AG04449 (cell line): ENCODE data around the gene RUSF1.

Source experiments
- CTCF ChIA-PET: fragments of 350-600 bp; formaldehyde crosslinking; extraction: SDS; loops from one replicate; lab custom pipeline; 2021; ENCODE audit warnings: antibody characterized with exemption; lab: Yijun Ruan, JAX
- POLR2A ChIA-PET: fragments of 400-600, 350-600 bp; formaldehyde crosslinking; extraction: SDS; loops from one replicate; lab custom pipeline; 2020; ENCODE audit warnings: antibody characterized with exemption, inconsistent platforms; lab: Yijun Ruan, JAX
- DNase-seq: peaks from one replicate; pipeline ENCODE4 v3.0.0-alpha.2; 2010; ENCODE audit warnings: low read depth, low spot score
- H3K4me3 ChIP-seq: 2 replicates; pipeline ENCODE4 v1.5.1; 2011; ENCODE audit warnings: low read depth, mild to moderate bottlenecking, control low read depth, low read length
- TF ChIP-seq, protein P1 (sequence below): IDR thresholded peaks from one replicate; pipeline ENCODE4 v1.5.1; 2011; ENCODE audit warnings: mild to moderate bottlenecking, moderate library complexity, low read length, control low read depth, inconsistent platforms; ENCODE audit not compliant: insufficient read depth; ENCODE audit errors: missing control alignments

The RUSF1 gene

DNA sequence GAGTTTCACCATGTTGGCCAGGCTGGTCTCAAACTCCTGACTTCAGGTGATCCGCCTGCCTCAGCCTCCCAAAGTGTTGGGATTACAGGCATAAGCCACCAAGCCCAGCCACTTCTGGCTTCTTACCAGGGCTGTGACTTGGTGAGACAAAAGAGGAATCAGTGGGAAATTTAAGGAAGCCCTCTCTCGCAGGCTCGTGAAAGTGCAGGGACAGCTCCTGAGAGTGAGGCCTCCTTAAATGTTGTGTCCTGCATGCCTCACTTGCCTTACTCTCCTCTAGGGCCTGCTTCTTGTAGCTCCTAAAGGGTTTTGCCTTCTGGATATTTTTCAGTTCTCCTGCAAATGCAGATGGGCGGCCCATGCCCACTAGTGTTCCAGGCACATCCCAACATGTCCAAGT lies 24.7 kb upstream of the RUSF1 start:
- CTCF ChIA-PET, result no interaction called here
- no peak overlapping the region for H3K4me3 ChIP-seq
- POLR2A ChIA-PET, result no interaction called here
- no peak for DNase-seq
- TF ChIP-seq, protein P1, sequence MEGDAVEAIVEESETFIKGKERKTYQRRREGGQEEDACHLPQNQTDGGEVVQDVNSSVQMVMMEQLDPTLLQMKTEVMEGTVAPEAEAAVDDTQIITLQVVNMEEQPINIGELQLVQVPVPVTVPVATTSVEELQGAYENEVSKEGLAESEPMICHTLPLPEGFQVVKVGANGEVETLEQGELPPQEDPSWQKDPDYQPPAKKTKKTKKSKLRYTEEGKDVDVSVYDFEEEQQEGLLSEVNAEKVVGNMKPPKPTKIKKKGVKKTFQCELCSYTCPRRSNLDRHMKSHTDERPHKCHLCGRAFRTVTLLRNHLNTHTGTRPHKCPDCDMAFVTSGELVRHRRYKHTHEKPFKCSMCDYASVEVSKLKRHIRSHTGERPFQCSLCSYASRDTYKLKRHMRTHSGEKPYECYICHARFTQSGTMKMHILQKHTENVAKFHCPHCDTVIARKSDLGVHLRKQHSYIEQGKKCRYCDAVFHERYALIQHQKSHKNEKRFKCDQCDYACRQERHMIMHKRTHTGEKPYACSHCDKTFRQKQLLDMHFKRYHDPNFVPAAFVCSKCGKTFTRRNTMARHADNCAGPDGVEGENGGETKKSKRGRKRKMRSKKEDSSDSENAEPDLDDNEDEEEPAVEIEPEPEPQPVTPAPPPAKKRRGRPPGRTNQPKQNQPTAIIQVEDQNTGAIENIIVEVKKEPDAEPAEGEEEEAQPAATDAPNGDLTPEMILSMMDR, result no peak

DNA sequence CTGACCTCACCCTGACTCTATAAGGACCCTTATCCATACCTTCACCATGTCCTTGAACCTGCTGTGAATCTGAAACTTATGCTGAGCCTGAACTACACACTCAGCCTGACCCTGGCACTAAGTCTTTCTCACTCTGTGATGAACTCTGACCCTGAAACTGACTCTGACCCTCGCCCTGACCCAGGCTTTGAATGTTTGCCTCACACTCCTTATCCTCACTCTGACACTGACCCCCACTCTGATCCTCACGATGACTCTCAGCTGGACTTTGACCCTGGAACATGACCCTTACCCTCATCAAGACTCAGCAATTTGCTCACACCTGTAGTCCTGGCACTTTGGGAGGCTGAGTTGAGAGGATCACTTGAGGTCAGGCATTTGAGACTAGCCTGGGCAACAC lies 23.9 kb upstream of the RUSF1 start:
- H3K4me3 ChIP-seq, result no peak overlapping the region
- ChIA-PET POLR2A (no interaction called here), CTCF (no interaction called here)
- no peak for DNase-seq
- TF ChIP-seq, protein P1, result no peak

DNA sequence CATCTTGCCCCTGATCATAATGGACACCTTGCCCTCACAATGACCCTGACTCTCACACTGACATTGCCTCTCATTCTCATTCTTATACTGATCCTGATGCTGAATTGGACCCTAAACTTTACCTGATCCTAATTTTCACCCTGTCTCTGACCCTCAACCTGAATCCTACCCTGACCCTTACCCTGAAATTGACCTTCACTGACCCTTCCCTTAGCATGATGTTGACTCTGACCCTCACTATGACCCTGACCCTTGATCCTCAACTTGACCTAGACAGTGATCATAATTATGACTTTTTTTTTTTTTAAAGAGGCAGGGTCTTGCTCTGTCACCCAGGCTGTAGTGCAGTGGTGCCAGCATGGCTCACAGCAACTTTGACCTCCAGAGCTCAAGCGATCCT lies 22.9 kb upstream of the RUSF1 start:
- TF ChIP-seq, protein P1, result no peak
- no peak for DNase-seq
- POLR2A ChIA-PET, result no interaction called here
- H3K4me3 ChIP-seq, result no peak overlapping the region
- CTCF ChIA-PET, result no interaction called here

DNA sequence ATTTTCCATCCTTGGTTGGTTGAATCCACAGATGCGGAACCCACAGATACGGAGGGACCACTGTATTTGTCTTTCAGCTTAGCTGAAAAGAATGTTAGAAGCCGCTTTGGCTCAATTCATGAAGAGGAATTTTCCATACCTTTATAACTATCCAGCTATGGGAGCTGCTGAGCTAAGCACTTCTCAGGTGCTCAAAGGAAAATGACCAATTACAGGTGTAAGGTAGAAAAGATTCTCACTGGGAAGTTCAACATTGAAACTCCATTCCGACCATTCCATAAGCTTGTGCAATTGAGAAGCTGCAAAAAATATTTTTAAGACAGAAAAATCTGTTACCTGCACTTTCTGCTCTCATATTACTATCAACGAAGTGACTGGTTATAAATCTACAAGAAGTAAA lies 22.2 kb upstream of the RUSF1 start:
- DNase-seq, result no peak
- H3K4me3 ChIP-seq, result no peak overlapping the region
- ChIA-PET POLR2A (no interaction called here), CTCF (no interaction called here)
- TF ChIP-seq, protein P1, result no peak

DNA sequence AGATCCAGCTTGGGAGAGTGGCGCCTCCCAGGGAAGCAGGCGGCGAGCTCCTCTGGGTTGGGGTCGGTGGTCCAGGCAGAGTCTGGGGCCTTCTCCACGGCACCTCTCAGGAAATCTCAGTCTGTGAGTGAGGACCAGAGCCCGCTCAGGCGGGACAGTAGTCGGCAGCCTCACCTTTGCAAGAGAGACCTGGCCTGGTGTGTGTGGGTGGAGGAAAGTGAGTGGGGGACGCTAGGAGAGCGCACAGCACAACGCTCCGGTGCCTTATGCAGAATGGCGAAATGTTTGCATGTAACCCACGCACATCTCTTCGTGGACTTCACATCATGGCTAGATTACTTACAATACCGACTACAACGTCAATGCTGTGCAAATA lies 21.7 kb upstream of the RUSF1 start:
- TF ChIP-seq, protein P1, result no peak
- ChIA-PET POLR2A (interaction anchor here (1.5 kb wide), 1 partner anchor 21 kb away, joined by 8 read pairs; the partner anchor contains the start of gene RUSF1), CTCF (interaction anchor here (1.2 kb wide), 1 partner anchor 19 kb away, joined by 3 read pairs; no protein-coding TSS in a partner anchor)
- H3K4me3 ChIP-seq, result peak overlapping the region; percentile 49
- no peak for DNase-seq

DNA sequence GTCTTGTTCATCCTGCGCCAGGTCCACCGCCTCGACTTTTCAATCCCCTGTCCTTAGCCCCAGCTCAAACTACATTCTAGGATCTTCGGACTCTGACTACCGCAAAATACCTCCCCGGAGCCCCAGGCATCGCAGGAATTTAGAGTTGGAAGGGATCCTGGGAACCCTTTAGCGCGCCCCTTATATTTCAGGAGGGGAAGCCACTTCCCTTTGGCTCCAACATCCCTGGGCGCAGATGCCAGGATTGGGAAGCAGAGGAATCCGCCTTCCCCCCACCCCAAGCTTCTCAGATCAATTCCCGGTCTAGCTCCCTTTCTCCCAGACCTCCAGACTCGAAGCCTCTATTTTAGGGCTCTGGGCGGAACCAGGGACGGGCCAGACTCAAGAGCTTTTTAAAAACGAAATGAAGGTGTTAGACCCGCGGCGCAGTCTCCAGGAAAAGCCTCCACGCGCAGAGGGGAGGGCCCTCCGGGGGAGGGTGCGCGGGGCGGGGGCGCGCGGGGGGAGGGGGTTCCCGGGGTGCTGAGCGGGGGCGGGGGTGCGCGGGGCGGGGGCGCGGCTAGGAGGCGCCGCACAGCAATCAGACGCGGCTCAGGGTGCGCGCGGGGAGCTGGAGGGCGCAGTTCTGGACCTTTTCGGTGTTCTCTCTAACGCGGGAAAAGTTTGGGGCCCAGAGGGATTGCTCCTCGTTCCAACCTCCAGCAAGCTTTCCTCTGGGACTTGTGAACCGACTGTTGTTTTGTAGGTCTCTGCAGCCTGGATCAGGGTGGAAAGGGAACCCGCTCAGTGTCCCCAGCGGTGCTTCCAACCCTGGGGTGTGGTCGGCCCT lies 21.1 kb upstream of the RUSF1 start:
- peak overlapping the region; percentile 50 for H3K4me3 ChIP-seq
- ChIA-PET POLR2A (interaction anchor here (1.5 kb wide), 1 partner anchor 21 kb away, joined by 8 read pairs; the partner anchor contains the start of gene RUSF1), CTCF (interaction anchor here (1.2 to 1.5 kb wide), 2 partner anchors 19 to 339 kb away, joined by 3 read pairs; no protein-coding TSS in a partner anchor)
- TF ChIP-seq, protein P1, result no peak
- peak; percentile 9 for DNase-seq
